ENCODE data around the gene RGS1. TPM values are rescaled to one million over a fixed set of nuclear protein-coding genes. Genes with fewer than 3 reads are reported as not detected.

Gene RGS1
- total and polyA plus RNA-seq, 8 donors = 1.8 to 39.3 (median 17.6) TPM

GRCh38 chr1:192620071-192620635 lies 44.6 kb downstream of the RGS1 start:
- Histone ChIP-seq H3K36me3 (no peaks in the 10 kb centered on the region), H3K27ac (no peak overlapping the region), H3K4me3 (no peak overlapping the region), H3K27me3 (no peaks in the 10 kb centered on the region), H3K4me1 (no peaks in the 10 kb centered on the region), H3K9me3 (no peaks in the 10 kb centered on the region)
- TF ChIP-seq EP300 (IDR thresholded peaks at IDR 0.05) (no peak), POLR2AphosphoS5 (IDR thresholded peaks at IDR 0.05) (no peak), POLR2A (IDR thresholded peaks at IDR 0.05) (no peak)
- TF ChIP-seq, protein P1, sequence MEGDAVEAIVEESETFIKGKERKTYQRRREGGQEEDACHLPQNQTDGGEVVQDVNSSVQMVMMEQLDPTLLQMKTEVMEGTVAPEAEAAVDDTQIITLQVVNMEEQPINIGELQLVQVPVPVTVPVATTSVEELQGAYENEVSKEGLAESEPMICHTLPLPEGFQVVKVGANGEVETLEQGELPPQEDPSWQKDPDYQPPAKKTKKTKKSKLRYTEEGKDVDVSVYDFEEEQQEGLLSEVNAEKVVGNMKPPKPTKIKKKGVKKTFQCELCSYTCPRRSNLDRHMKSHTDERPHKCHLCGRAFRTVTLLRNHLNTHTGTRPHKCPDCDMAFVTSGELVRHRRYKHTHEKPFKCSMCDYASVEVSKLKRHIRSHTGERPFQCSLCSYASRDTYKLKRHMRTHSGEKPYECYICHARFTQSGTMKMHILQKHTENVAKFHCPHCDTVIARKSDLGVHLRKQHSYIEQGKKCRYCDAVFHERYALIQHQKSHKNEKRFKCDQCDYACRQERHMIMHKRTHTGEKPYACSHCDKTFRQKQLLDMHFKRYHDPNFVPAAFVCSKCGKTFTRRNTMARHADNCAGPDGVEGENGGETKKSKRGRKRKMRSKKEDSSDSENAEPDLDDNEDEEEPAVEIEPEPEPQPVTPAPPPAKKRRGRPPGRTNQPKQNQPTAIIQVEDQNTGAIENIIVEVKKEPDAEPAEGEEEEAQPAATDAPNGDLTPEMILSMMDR (IDR thresholded peaks at IDR 0.05) = no peak
- no peak for DNase-seq
- intact Hi-C loops (cut with DNase I; ENCODE audit: low total_unique reads) = no loop called here

GRCh38 chr1:192626366-192627179 lies 51.0 kb downstream of the RGS1 start:
- 29 to 52% (median 46%) methylated on average over 3 of the region's 3 CpGs for WGBS, 5 donors
- intact Hi-C loops (cut with DNase I; ENCODE audit: low total_unique reads) = no loop called here

DNA sequence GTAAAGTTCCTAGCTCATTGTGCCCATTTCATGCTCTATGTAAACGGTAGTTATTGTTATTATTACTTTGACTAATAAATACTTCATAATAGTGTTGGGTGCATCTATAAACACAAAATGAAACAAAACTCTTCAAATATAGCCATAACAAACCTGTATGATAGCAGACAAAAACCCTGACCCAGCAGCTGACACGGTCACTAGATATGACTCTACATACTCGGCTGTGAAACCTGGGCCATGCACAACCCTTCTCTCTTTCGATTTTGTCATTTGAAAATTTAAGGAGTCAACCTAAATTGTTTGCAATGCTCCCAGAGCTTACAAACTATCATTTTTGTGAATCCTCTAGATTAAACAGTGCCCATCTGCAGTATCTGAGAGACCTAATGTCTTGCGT lies 52.3 kb downstream of the RGS1 start:
- Histone ChIP-seq H3K4me1 (peaks cover 0 to 32% (median 8%) of the 10 kb centered on the region in 4 donors), H3K9me3 (no peaks in the 10 kb centered on the region), H3K36me3 (no peaks in the 10 kb centered on the region), H3K4me3 (no peak overlapping the region), H3K27me3 (no peaks in the 10 kb centered on the region), H3K27ac (no peak overlapping the region)
- no peak for DNase-seq
- TF ChIP-seq POLR2A (IDR thresholded peaks at IDR 0.05) (no peak), POLR2AphosphoS5 (IDR thresholded peaks at IDR 0.05) (no peak), EP300 (IDR thresholded peaks at IDR 0.05) (no peak)
- TF ChIP-seq, protein P1 (IDR thresholded peaks at IDR 0.05) = no peak
- intact Hi-C loops (cut with DNase I; ENCODE audit: low total_unique reads) = no loop called here
- 88 to 93% (median 89%) methylated on average over 5 of the region's 5 CpGs for WGBS, 5 donors

More at GRCh38 chr1:192626366-192627179, 51.0 kb downstream of the RGS1 start:
- H3K4me1 ChIP-seq = peaks cover 0 to 25% (median 8%) of the 10 kb centered on the region in 4 donors
- H3K9me3 ChIP-seq = no peaks in the 10 kb centered on the region
- TF ChIP-seq POLR2A (IDR thresholded peaks at IDR 0.05) (no peak), POLR2AphosphoS5 (IDR thresholded peaks at IDR 0.05) (no peak), EP300 (IDR thresholded peaks at IDR 0.05) (no peak)
- TF ChIP-seq, protein P1 (IDR thresholded peaks at IDR 0.05) = no peak
- H3K27ac ChIP-seq = no peak overlapping the region
- no peaks in the 10 kb centered on the region for H3K36me3 ChIP-seq
- H3K4me3 ChIP-seq = no peak overlapping the region
- no peaks in the 10 kb centered on the region for H3K27me3 ChIP-seq
- peak in 1 of 2 donors; percentile 22 for DNase-seq

- no peaks in the 10 kb centered on the region for H3K36me3 ChIP-seq
- WGBS, 5 donors = 82 to 100% (median 90%) methylated on average over 1 of the region's 1 CpG
- H3K9me3 ChIP-seq = no peaks in the 10 kb centered on the region
- TF ChIP-seq EP300 (IDR thresholded peaks at IDR 0.05) (no peak), POLR2A (IDR thresholded peaks at IDR 0.05) (no peak), POLR2AphosphoS5 (IDR thresholded peaks at IDR 0.05) (no peak)
- TF ChIP-seq, protein P1 (IDR thresholded peaks at IDR 0.05) = no peak
- no peaks in the 10 kb centered on the region for H3K27me3 ChIP-seq
- H3K27ac ChIP-seq = no peak overlapping the region
- intact Hi-C loops (cut with DNase I; ENCODE audit: low total_unique reads) = no loop called here
- no peak for DNase-seq
- H3K4me1 ChIP-seq = peaks cover 0 to 32% (median 8%) of the 10 kb centered on the region in 4 donors
- H3K4me3 ChIP-seq = no peak overlapping the region
These were observed 53.0 kb downstream of the RGS1 start for GRCh38 chr1:192628396-192629057.
